Body of pancreas (tissue), 4 donors: Measurements from ENCODE around the gene GALE.

ENCODE experiments used
- POLR2A ChIP-seq, 3 donors: fragments of 450-650 bp; IDR thresholded peaks; one replicate each; pipeline ENCODE4 v1.6.1; 2016; ENCODE audit warnings: antibody characterized with exemption in 3 of 3, mild to moderate bottlenecking in 2 of 3
- TF ChIP-seq, protein P1 (sequence below), 7 experiments: fragments of 450-650 bp in 4 of 7; fragments of 200-600 bp in 3 of 7; sonication (generic) in 3 of 7; IDR thresholded peaks; one replicate each; pipeline ENCODE4 v1.5.1; 2016 to 2019; ENCODE audit warnings: antibody characterized with exemption in 7 of 7

DNA sequence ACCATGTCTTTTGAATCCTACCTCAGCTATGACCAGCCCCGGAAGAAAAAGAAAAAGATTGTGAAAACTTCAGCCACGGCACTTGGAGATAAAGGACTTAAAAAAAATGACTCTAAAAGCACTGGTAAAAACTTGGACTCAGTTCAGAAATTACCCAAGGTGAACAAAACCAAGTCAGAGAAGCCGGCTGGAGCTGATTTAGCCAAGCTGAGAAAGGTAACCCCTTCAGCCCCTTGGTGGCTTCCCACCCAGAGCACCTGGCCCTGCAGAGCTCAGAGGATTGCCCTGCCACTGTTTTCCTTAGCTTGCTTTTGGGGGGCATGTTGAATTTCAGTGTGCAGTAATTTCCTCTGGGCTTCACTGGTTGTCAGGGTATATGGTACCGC, 48.7 kb downstream of the GALE start:
- TF ChIP-seq, protein P1, sequence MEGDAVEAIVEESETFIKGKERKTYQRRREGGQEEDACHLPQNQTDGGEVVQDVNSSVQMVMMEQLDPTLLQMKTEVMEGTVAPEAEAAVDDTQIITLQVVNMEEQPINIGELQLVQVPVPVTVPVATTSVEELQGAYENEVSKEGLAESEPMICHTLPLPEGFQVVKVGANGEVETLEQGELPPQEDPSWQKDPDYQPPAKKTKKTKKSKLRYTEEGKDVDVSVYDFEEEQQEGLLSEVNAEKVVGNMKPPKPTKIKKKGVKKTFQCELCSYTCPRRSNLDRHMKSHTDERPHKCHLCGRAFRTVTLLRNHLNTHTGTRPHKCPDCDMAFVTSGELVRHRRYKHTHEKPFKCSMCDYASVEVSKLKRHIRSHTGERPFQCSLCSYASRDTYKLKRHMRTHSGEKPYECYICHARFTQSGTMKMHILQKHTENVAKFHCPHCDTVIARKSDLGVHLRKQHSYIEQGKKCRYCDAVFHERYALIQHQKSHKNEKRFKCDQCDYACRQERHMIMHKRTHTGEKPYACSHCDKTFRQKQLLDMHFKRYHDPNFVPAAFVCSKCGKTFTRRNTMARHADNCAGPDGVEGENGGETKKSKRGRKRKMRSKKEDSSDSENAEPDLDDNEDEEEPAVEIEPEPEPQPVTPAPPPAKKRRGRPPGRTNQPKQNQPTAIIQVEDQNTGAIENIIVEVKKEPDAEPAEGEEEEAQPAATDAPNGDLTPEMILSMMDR (IDR thresholded peaks at IDR 0.05): no peak
- TF ChIP-seq POLR2A (IDR thresholded peaks at IDR 0.05): no peak
